Liver (tissue), 9 donors: ENCODE data around the gene KRTAP9-6. TPM values are rescaled to one million over a fixed set of nuclear protein-coding genes. Genes with fewer than 3 reads are reported as not detected.

Source experiments
- DNase-seq: peaks from one replicate; pipeline ENCODE4 v3.0.0-alpha.2; 2017; ENCODE audit warnings: low spot score
- H3K27ac ChIP-seq, 2 donors: one replicate each; pipeline ENCODE4 v1.7.0; 2013; ENCODE audit warnings: inconsistent platforms in 2 of 2, low read length in 2 of 2, control low read depth in 1 of 2, low read depth in 1 of 2, mild to moderate bottlenecking in 1 of 2
- H3K27me3 ChIP-seq, 4 donors: one replicate each; pipeline versions ENCODE4 v1.6.1 to v1.7.0; 2013; ENCODE audit warnings: low read length in 3 of 4, inconsistent platforms in 1 of 4, mild to moderate bottlenecking in 1 of 4, moderate library complexity in 1 of 4; ENCODE audit not compliant: control insufficient read depth in 4 of 4, insufficient read depth in 4 of 4
- H3K36me3 ChIP-seq, 4 donors: one replicate each; pipeline versions ENCODE4 v1.6.1 to v1.7.0; 2013; ENCODE audit warnings: low read length in 3 of 4, mild to moderate bottlenecking in 3 of 4, low read depth in 1 of 4, moderate library complexity in 1 of 4; ENCODE audit not compliant: control insufficient read depth in 4 of 4, insufficient read depth in 3 of 4
- H3K4me1 ChIP-seq, 4 donors: one replicate each; pipeline versions ENCODE4 v1.6.1 to v1.7.0; 2013; ENCODE audit warnings: low read length in 3 of 4, mild to moderate bottlenecking in 3 of 4, moderate library complexity in 1 of 4; ENCODE audit not compliant: control insufficient read depth in 4 of 4, insufficient read depth in 4 of 4
- H3K4me3 ChIP-seq, 3 donors: one replicate each; pipeline versions ENCODE4 v1.6.1 to v1.7.0; 2013; ENCODE audit warnings: low read length in 3 of 3, control low read depth in 1 of 3, low read depth in 1 of 3, mild to moderate bottlenecking in 1 of 3
- H3K9ac ChIP-seq, 2 donors: one replicate each; pipeline ENCODE4 v1.7.0; 2013; ENCODE audit warnings: low read length in 2 of 2, mild to moderate bottlenecking in 2 of 2, moderate library complexity in 2 of 2, control low read depth in 1 of 2, low read depth in 1 of 2
- H3K9me3 ChIP-seq, 4 donors: one replicate each; pipeline versions ENCODE4 v1.6.1 to v1.7.0; 2013; ENCODE audit warnings: low read length in 3 of 4; ENCODE audit not compliant: control insufficient read depth in 4 of 4
- EGR1 ChIP-seq, 2 donors: IDR thresholded peaks; 2 replicates each; pipeline ENCODE4 v1.6.1; 2016 to 2018; ENCODE audit warnings: antibody characterized with exemption in 2 of 2, low read depth in 2 of 2
- FOXA1 ChIP-seq: IDR thresholded peaks from 2 replicates; pipeline ENCODE4 v1.6.1; 2016; ENCODE audit warnings: antibody characterized with exemption
- FOXA2 ChIP-seq: IDR thresholded peaks from 2 replicates; pipeline ENCODE4 v1.6.1; 2016; ENCODE audit warnings: antibody characterized with exemption
- GABPA ChIP-seq, 2 donors: IDR thresholded peaks in 1 of 2; conservative IDR thresholded peaks in 1 of 2; 2 replicates each; pipeline ENCODE4 v1.6.1; 2016; ENCODE audit warnings: antibody characterized with exemption in 2 of 2, mild to moderate bottlenecking in 1 of 2, moderate library complexity in 1 of 2
- HNF4A ChIP-seq, 2 donors: conservative IDR thresholded peaks; 2 replicates each; pipeline ENCODE4 v1.6.1; 2016; ENCODE audit warnings: antibody characterized with exemption in 2 of 2, mild to moderate bottlenecking in 2 of 2
- HNF4G ChIP-seq: IDR thresholded peaks from 2 replicates; pipeline ENCODE4 v1.6.1; 2016; ENCODE audit warnings: antibody characterized with exemption
- NR2F2 ChIP-seq: IDR thresholded peaks from 2 replicates; pipeline ENCODE4 v1.6.1; 2016; ENCODE audit warnings: antibody characterized with exemption
- RAD21 ChIP-seq, 2 donors: IDR thresholded peaks; 2 replicates each; pipeline ENCODE4 v1.6.1; 2016; ENCODE audit warnings: antibody characterized with exemption in 2 of 2, mild to moderate bottlenecking in 2 of 2
- RXRA ChIP-seq, 2 donors: IDR thresholded peaks; 2 replicates each; pipeline ENCODE4 v1.6.1; 2017 to 2018; ENCODE audit warnings: antibody characterized with exemption in 2 of 2, mild to moderate bottlenecking in 1 of 2
- SP1 ChIP-seq: IDR thresholded peaks from 2 replicates; pipeline ENCODE4 v1.6.1; 2018; ENCODE audit warnings: antibody characterized with exemption, mild to moderate bottlenecking
- TAF1 ChIP-seq: conservative IDR thresholded peaks from 2 replicates; pipeline ENCODE4 v1.6.1; 2016; ENCODE audit warnings: antibody characterized with exemption, mild to moderate bottlenecking
- YY1 ChIP-seq: IDR thresholded peaks from 2 replicates; pipeline ENCODE4 v1.6.1; 2016; ENCODE audit warnings: antibody characterized with exemption, mild to moderate bottlenecking
- WGBS: extraction: QIAGEN DNeasy Blood & Tissue Kit; methylation state at CpG from one replicate; pipeline ENCODE4 v1.1.7; 2013; 5-methylcytosine and 5-hydroxymethylcytosine counted together
- polyA plus RNA-seq, 2 donors: library from polyadenylated mRNA; stranded (reverse) in 1 of 2; unstranded in 1 of 2; fragments of 200-250 nt in 1 of 2; fragments of >200 nt in 1 of 2; fragmentation: Nextera tagmentation in 1 of 2; extraction: Ambion mirVana in 1 of 2; gene quantifications; one replicate each; pipeline versions ENCODE4 v1.2.1 to v1.2.3, GENCODE V29; 2013 to 2015
- total RNA-seq, 2 donors: library from RNA; depleted of rRNA; stranded (reverse); fragments of >200 nt; gene quantifications; one replicate each; pipeline ENCODE4 v1.2.3, GENCODE V29; 2014
- TF ChIP-seq, protein P1 (sequence below): IDR thresholded peaks from 2 replicates; pipeline ENCODE4 v1.6.1; 2016; ENCODE audit warnings: antibody characterized with exemption
- TF ChIP-seq, protein P2 (sequence below): IDR thresholded peaks from 2 replicates; pipeline ENCODE4 v1.6.1; 2016; ENCODE audit warnings: antibody characterized with exemption, mild to moderate bottlenecking
- TF ChIP-seq, protein P3 (sequence below): fragments of 150-350 bp; IDR thresholded peaks from 2 replicates; pipeline ENCODE4 v1.5.1; 2017; ENCODE audit warnings: improper control_type of control experiment, low read depth, low read length; ENCODE audit not compliant: missing input control
- TF ChIP-seq, protein P4 (sequence below): IDR thresholded peaks from 2 replicates; pipeline ENCODE4 v1.6.1; 2016; ENCODE audit warnings: antibody characterized with exemption
- TF ChIP-seq, protein P5 (sequence below): IDR thresholded peaks from 2 replicates; pipeline ENCODE4 v1.6.1; 2016; ENCODE audit warnings: antibody characterized with exemption
- donor health status: healthy.
- donor health status: healthy.
- donor health status: healthy.
- donor health status: healthy.
- donor health status: healthy.

Gene KRTAP9-6
- total and polyA plus RNA-seq, 4 donors, result not detected

DNA sequence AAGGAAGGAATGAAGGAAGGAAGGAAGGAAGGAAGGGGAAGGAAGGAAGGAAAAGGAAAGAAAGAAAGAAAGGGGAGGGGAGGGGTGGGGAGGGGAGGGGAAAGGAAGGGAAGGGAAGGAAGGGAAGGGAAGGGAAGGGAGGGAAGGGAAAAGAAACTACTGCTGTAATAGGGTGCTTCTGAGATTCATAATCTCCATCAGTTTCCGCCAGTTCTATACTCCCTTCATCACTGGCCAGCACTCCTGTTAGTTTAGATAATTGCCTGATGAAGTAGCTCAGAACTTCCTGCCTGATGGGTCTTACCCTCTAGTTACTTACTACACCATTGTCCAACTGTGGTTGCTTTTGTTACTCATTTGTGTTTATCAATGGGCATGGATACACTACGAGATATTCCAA is 2.0 kb upstream of the KRTAP9-6 start:
- TF ChIP-seq RXRA (IDR thresholded peaks at IDR 0.05), result no peak
- TF ChIP-seq SP1, result no peak
- TF ChIP-seq TAF1, result no peak
- no peak for TF ChIP-seq YY1
- TF ChIP-seq, protein P1, sequence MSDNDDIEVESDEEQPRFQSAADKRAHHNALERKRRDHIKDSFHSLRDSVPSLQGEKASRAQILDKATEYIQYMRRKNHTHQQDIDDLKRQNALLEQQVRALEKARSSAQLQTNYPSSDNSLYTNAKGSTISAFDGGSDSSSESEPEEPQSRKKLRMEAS, result no peak
- TF ChIP-seq EGR1 (IDR thresholded peaks at IDR 0.05; ENCODE audit: low read depth in 2 of 2), result no peak
- TF ChIP-seq, protein P2, sequence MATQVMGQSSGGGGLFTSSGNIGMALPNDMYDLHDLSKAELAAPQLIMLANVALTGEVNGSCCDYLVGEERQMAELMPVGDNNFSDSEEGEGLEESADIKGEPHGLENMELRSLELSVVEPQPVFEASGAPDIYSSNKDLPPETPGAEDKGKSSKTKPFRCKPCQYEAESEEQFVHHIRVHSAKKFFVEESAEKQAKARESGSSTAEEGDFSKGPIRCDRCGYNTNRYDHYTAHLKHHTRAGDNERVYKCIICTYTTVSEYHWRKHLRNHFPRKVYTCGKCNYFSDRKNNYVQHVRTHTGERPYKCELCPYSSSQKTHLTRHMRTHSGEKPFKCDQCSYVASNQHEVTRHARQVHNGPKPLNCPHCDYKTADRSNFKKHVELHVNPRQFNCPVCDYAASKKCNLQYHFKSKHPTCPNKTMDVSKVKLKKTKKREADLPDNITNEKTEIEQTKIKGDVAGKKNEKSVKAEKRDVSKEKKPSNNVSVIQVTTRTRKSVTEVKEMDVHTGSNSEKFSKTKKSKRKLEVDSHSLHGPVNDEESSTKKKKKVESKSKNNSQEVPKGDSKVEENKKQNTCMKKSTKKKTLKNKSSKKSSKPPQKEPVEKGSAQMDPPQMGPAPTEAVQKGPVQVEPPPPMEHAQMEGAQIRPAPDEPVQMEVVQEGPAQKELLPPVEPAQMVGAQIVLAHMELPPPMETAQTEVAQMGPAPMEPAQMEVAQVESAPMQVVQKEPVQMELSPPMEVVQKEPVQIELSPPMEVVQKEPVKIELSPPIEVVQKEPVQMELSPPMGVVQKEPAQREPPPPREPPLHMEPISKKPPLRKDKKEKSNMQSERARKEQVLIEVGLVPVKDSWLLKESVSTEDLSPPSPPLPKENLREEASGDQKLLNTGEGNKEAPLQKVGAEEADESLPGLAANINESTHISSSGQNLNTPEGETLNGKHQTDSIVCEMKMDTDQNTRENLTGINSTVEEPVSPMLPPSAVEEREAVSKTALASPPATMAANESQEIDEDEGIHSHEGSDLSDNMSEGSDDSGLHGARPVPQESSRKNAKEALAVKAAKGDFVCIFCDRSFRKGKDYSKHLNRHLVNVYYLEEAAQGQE, result no peak
- TF ChIP-seq FOXA1, result no peak
- no peak for TF ChIP-seq HNF4A (conservative IDR thresholded peaks at IDR 0.05)
- no peak for TF ChIP-seq FOXA2
- TF ChIP-seq, protein P3, sequence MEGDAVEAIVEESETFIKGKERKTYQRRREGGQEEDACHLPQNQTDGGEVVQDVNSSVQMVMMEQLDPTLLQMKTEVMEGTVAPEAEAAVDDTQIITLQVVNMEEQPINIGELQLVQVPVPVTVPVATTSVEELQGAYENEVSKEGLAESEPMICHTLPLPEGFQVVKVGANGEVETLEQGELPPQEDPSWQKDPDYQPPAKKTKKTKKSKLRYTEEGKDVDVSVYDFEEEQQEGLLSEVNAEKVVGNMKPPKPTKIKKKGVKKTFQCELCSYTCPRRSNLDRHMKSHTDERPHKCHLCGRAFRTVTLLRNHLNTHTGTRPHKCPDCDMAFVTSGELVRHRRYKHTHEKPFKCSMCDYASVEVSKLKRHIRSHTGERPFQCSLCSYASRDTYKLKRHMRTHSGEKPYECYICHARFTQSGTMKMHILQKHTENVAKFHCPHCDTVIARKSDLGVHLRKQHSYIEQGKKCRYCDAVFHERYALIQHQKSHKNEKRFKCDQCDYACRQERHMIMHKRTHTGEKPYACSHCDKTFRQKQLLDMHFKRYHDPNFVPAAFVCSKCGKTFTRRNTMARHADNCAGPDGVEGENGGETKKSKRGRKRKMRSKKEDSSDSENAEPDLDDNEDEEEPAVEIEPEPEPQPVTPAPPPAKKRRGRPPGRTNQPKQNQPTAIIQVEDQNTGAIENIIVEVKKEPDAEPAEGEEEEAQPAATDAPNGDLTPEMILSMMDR, result no peak
- TF ChIP-seq, protein P4, sequence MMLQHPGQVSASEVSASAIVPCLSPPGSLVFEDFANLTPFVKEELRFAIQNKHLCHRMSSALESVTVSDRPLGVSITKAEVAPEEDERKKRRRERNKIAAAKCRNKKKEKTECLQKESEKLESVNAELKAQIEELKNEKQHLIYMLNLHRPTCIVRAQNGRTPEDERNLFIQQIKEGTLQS, result no peak
- no peak for TF ChIP-seq GABPA (IDR thresholded peaks at IDR 0.05 in 1 of 2, conservative IDR thresholded peaks at IDR 0.05 in 1 of 2)
- TF ChIP-seq, protein P5, sequence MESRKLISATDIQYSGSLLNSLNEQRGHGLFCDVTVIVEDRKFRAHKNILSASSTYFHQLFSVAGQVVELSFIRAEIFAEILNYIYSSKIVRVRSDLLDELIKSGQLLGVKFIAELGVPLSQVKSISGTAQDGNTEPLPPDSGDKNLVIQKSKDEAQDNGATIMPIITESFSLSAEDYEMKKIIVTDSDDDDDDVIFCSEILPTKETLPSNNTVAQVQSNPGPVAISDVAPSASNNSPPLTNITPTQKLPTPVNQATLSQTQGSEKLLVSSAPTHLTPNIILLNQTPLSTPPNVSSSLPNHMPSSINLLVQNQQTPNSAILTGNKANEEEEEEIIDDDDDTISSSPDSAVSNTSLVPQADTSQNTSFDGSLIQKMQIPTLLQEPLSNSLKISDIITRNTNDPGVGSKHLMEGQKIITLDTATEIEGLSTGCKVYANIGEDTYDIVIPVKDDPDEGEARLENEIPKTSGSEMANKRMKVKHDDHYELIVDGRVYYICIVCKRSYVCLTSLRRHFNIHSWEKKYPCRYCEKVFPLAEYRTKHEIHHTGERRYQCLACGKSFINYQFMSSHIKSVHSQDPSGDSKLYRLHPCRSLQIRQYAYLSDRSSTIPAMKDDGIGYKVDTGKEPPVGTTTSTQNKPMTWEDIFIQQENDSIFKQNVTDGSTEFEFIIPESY, result no peak
- no peak for TF ChIP-seq HNF4G
- no peak for TF ChIP-seq RAD21 (IDR thresholded peaks at IDR 0.05)
- no peak for TF ChIP-seq NR2F2
- Histone ChIP-seq H3K27ac (no peak overlapping the region), H3K9me3 (no peaks in the 10 kb centered on the region), H3K9ac (no peak overlapping the region), H3K4me1 (no peaks in the 10 kb centered on the region), H3K27me3 (peaks cover 0 to 8% (median 0%) of the 10 kb centered on the region in 4 donors), H3K4me3 (no peak overlapping the region), H3K36me3 (no peaks in the 10 kb centered on the region)
- DNase-seq, result no peak
- WGBS, result 87% methylated on average over 2 of the region's 2 CpGs
